Activated naive CD4-positive, alpha-beta T cell treated with anti-CD3 and anti-CD28 coated beads, Interleukin-2, amount 10 ng/mL, durations not matched to agents 7 days and 5 days (primary cell): ENCODE measurements around the gene SIGMAR1.

Source experiments
- CTCF ChIA-PET: fragments of 350-600 bp; sonication (Branson Sonifier 250); formaldehyde crosslinking; loops from one replicate; lab custom pipeline; 2021; ENCODE audit warnings: antibody characterized with exemption; lab: Charles Lee
- DNase-seq: peaks from one replicate; pipeline ENCODE4 v3.0.0-alpha.2; 2020
- H3K27ac Mint-ChIP-seq: one replicate; pipeline ENCODE4 v1.8.0; 2021; ENCODE audit warnings: mild to moderate bottlenecking, moderate library complexity, mixed read lengths
- H3K27me3 Mint-ChIP-seq: one replicate; pipeline ENCODE4 v1.8.0; 2021; ENCODE audit warnings: mild to moderate bottlenecking, mixed read lengths
- H3K36me3 Mint-ChIP-seq: one replicate; pipeline ENCODE4 v1.8.0; 2021; ENCODE audit warnings: mixed read lengths
- H3K4me1 Mint-ChIP-seq: one replicate; pipeline ENCODE4 v1.8.0; 2021; ENCODE audit warnings: mixed read lengths
- H3K4me3 Mint-ChIP-seq: one replicate; pipeline ENCODE4 v1.8.0; 2021; ENCODE audit warnings: mild to moderate bottlenecking, moderate library complexity, mixed read lengths
- H3K9me3 Mint-ChIP-seq: one replicate; pipeline ENCODE4 v1.8.0; 2021; ENCODE audit warnings: mixed read lengths

Gene SIGMAR1

DNA sequence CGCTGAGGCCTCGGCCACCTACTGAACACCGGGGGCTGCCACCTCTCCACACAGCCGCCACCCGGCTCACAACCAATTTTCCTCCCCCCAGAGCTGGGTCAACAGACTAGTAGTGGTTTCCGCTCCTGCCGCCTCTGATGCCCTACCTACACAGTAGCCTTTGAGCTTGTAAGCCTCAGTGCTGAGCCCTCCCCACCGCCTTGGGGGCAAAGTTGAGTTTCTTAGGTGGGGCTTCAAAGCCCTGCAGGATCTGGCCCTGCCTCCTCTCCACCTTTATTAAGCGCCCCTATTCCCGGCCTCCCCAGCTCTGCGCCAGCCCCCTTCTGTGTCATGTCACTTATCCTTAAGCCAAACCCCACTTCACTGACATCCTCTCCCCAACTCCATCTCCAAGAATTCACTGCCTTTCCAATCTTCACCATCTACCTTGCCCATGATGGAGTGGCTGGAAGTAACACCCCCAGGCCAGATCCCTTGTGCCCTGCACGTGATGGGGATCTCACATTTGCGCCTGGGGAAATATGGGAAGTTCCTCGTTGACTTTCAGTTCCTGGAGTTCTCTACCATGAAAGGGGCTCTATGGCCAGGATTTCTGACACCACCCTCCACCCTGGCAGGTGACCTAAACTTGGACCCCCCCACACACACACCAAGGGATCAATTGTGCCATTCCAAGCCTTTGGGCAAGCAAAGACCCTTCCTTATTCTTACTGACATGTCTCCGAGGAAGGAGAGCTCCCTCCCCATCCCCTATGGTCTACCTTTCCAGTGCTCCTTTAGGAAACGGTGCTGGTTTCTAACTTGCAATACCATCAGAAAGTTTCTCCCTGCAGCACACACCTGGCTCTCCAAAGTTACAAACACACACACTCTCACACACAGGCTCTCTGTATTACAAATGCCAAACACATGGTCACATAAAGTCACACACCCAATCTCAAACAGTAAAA, 45.4 kb downstream of the SIGMAR1 start:
- Mint-ChIP-seq H3K27ac (no peak overlapping the region), H3K4me3 (peak overlapping the region; percentile 11), H3K36me3 (peaks cover 2% of the 10 kb centered on the region), H3K9me3 (no peaks in the 10 kb centered on the region), H3K27me3 (peaks cover 87% of the 10 kb centered on the region), H3K4me1 (peaks cover 33% of the 10 kb centered on the region)
- CTCF ChIA-PET, result interaction anchor here (1.0 to 3.6 kb wide), 21 partner anchors 9 to 261 kb away, joined by 3 to 26 read pairs (median 4); partner anchors contain the start of genes DCTN3 and MYORG
- DNase-seq, result no peak

DNA sequence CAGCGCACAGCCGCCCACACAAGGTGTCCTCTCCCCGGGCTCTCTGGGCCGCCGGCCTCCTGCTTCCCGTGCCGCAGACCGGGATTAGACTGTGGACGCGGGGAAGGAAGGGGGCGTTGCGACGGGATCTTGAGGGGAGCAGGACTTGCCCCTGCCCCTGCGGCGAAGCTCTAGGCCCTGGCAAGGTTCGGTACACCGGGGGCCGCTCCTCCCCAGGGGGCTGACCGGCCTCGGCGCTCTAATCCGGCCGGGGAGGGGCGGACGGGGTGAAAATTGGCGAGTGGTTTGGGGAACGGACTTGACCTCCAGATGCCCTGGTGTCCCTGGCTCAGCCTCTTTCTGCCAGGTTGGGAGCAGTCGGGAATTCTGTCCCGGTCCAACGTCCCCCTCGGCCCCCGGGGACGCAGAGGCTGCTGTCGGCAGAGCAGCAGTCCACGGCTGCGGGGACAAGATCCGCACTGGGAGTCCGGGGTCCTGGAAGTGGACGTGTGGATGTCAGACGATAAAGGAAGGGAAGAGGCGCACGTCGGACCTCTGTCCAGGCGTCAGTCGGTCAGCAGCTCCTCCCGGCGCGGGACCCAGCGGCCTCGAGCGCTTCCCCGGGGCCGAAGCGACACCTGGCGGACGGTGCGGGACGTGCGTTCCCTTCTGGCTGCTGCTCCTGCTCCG, 46.2 kb downstream of the SIGMAR1 start:
- Mint-ChIP-seq H3K4me1 (peaks cover 33% of the 10 kb centered on the region), H3K9me3 (no peaks in the 10 kb centered on the region), H3K4me3 (peak overlapping the region; percentile 25), H3K27ac (no peak overlapping the region), H3K36me3 (peaks cover 2% of the 10 kb centered on the region), H3K27me3 (peaks cover 89% of the 10 kb centered on the region)
- DNase-seq, result peak; percentile 82
- CTCF ChIA-PET, result interaction anchor here (0.7 to 3.6 kb wide), 22 partner anchors 9 to 260 kb away, joined by 3 to 26 read pairs (median 4); partner anchors contain the start of gene MYORG

DNA sequence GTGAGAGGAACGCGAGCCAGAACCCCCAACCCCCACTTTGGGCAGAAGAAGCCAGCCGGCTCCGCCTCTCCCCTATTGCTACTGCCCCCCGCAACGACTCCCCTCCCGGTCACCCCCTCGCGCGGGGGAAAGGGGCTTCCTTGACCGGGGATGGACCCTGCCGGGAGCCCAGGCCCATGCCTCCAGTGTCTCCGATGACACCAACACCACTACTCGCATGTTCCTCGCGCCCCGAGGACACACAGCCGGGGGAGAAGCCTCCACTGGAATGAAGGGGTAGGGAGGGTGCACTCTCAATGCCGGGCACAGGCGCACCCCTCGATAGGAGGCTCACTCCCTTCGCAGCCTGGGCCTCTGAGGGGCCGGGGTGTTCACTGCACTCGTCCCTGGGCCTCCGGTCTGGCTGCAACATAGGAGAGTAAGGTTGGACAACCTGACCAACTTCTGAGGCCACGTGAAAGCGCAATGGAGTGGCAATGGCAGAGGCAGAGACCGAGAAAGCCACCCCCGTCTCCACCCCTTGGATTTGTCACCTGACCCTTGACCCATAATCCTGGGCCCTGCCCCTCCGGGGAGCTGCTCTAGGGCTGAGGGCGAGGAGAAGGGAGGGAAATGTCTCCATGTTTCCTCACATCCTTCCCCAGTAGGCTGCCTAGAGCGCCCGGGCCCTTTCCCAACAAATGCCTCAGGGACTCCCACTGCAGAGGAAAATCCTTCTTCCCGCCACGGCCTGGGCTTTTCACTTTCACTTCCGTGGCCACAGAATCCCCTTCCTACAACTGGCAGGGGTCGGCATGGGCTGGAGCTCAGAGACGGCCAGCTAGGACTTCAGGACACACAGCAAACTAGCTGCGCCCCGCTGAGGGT, 47.0 kb downstream of the SIGMAR1 start:
- Mint-ChIP-seq H3K4me3 (peak overlapping the region; percentile 61), H3K36me3 (peaks cover 2% of the 10 kb centered on the region), H3K27me3 (peaks cover 92% of the 10 kb centered on the region), H3K27ac (no peak overlapping the region), H3K9me3 (no peaks in the 10 kb centered on the region), H3K4me1 (peaks cover 33% of the 10 kb centered on the region)
- peak; percentile 32 for DNase-seq
- CTCF ChIA-PET, result interaction anchor here (0.7 to 3.6 kb wide), 16 partner anchors 8 to 259 kb away, joined by 3 to 26 read pairs (median 5); no protein-coding TSS in a partner anchor

DNA sequence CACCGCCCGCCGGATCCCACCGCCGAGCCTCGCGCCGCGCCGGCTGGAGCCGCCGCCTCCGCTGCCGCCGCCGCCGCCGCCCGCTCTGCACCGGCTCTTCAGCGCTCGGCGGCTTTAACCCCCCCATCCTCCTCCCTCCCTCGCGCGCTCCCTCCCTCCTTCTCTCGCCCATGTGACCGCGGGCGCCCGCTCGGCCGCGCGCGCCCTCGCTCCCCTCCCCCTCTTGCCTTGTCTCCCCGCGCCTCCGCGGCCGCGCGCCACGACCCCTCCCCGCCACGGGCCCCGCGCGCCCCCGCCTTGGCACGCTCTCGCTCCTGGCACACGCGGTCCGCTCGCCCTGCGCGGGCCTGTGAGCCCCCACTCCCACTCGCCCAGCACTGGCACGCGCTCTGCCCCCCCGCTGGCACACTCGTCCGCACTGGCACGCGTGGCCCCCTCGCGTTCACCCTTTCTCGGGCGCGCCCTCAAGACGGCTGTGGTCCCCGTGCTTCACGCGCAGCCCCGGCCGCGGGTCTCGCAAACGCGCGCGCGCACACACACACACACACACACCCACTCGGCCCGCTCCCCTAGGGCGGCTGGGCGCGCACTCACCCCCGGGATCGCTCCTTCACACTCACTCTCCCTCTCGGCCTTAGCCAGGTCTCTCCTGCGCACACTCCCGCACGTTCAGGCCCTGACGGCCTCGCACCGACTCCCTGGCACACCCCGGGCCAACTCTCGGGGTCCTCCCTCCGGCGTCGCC, 47.8 kb downstream of the SIGMAR1 start, which contains the start of gene CNTFR:
Gene CNTFR, minus strand, starts transcription at position 89 of the 745 bp plus-strand sequence. CDS start 20,743 bp downstream, outside the sequence.
- Mint-ChIP-seq H3K27me3 (peaks cover 100% of the 10 kb centered on the region), H3K4me3 (peak within 1 kb of the TSS; percentile 61), H3K4me1 (peaks cover 33% of the 10 kb centered on the region), H3K27ac (peak within 1 kb of the TSS; percentile 62), H3K9me3 (no peaks in the 10 kb centered on the region), H3K36me3 (peaks cover 2% of the 10 kb centered on the region)
- DNase-seq, result peak; percentile 46
- CTCF ChIA-PET, result no interaction called here

DNA sequence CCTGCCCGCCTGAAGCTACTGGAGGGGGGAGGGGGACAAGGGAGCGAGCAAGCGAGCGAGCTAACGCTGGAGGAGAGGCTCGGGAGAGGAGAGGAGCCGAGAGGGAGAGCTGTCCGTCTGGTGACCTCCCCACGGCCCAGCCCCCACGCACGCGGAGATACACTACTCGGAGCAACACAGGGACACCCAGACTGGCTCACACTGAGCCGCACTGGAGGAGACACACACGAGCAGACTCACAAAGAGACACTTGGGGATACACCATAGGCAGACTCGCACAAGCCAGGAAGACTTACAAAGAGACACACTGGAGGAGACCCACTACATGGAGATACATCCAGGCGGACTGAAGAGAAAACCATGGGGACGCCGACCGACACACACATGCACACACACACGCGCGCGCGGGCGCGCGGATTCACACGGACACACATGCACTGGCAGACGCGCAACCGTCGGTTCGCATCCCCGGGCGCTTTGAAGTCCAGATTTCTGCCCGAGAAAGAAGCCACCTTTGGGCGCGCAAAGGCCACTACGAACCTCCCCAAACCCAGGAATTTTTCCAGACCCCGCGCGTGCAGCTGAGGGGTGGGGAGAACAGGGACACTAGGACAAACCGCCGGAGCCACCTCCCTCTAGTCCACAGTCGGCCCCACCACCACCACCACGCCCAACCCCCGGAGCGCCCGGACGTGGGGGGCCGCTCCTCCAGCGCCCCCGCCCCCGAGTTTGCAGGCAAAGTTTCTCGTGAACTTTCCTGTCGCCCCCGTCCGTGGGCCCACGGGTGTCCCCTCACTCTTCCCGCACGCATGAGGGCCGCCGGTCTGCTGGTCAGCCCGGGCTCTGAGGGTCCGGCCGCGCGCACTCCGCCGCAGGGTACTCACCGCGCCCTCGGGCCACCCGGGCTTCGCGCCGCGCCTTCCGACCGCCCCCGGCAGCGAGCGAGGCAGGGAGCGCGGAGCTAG, 48.6 kb downstream of the SIGMAR1 start:
- Mint-ChIP-seq H3K27ac (peak overlapping the region; percentile 62), H3K4me3 (peak overlapping the region; percentile 59), H3K4me1 (peaks cover 33% of the 10 kb centered on the region), H3K27me3 (peaks cover 100% of the 10 kb centered on the region), H3K36me3 (peaks cover 2% of the 10 kb centered on the region), H3K9me3 (no peaks in the 10 kb centered on the region)
- DNase-seq, result no peak
- CTCF ChIA-PET, result interaction anchor here (1.8 to 2.0 kb wide), 2 partner anchors 42 to 86 kb away, joined by 6 to 10 read pairs; no protein-coding TSS in a partner anchor

DNA sequence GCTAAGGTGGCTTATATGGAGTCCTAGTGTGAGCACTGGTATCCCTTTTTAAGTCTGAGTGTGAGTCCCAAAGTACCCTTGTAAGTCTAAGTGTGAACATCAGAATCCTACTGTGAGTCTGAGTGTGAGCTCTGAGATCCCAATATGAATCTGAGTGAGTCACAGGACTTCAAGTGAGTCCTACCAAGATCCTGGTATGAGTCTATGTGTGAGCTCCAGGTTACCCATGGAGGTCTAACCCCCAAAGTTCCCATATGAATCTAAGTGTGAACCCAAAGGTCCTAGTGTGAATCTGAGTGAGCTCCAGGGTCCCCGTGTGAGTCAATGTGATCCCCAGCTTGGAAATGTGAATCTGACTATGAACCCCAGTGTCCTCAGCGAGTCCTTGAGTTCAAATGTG, 50.3 kb downstream of the SIGMAR1 start:
- DNase-seq, result no peak
- Mint-ChIP-seq H3K9me3 (no peaks in the 10 kb centered on the region), H3K27me3 (peaks cover 97% of the 10 kb centered on the region), H3K27ac (no peak overlapping the region), H3K4me1 (peaks cover 25% of the 10 kb centered on the region), H3K36me3 (peaks cover 2% of the 10 kb centered on the region), H3K4me3 (no peak overlapping the region)
- CTCF ChIA-PET, result interaction anchor here (0.7 to 2.0 kb wide), 5 partner anchors 17 to 84 kb away, joined by 3 to 10 read pairs (median 4); no protein-coding TSS in a partner anchor

DNA sequence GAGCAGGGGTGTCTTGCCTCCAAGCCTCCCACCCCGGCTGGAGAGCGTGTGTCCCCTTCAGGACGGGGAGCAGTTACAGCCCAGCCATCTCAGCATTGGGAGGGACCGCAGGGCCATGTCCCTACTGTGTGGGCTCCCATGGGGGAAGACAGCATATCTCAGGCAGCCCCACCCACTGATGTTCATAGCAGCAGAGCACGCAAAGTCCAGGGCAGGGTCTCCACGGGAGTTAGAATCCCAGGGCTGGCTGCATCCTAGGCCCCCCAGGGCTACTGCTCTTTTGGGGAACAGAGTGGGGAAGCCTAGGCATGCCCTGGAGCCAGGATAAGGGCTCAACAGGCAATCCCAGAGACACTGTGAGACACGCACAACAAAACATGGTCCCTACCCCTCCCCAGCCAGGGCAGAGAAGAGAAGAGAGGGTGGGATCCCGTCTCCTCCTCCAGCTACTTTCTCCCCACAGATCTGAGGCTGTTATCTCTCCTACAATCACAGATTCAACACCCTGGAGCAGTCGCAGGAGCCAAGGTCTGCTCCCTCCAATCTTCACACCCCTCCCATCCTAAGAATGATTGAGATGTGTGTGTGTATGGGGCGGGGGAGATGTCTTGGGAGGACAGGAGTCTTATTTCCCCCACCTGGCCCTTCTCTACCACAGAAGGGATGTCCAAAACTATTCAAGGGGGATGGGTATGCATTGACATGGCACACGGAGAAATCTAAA, 51.5 kb downstream of the SIGMAR1 start:
- peaks cover 21% of the 10 kb centered on the region for H3K4me1 Mint-ChIP-seq
- peaks cover 2% of the 10 kb centered on the region for H3K36me3 Mint-ChIP-seq
- peaks cover 88% of the 10 kb centered on the region for H3K27me3 Mint-ChIP-seq
- CTCF ChIA-PET, result interaction anchor here (1.3 to 1.7 kb wide), 2 partner anchors 17 to 182 kb away, joined by 4 to 7 read pairs; no protein-coding TSS in a partner anchor
- no peak overlapping the region for H3K27ac Mint-ChIP-seq
- H3K9me3 Mint-ChIP-seq, result no peaks in the 10 kb centered on the region
- no peak for DNase-seq
- no peak overlapping the region for H3K4me3 Mint-ChIP-seq

DNA sequence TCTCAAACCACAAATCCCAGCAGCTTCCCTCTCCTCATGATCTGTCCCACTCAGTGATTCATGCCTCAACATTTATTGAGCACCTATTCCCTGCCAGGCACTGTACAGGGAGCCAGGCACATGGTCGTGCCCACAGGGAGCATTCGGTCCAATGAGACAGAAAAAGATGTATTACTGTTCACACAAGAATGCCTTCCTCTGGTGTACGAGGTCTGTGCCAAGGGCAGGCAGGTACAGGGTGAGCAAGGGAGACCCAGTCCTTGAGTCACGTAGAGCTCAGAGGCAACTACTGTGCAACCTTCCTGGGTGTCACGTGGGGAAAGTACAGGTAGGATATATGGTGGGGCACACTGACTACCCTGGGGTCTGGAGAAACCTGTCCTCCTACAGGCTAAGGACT, 52.6 kb downstream of the SIGMAR1 start:
- H3K27ac Mint-ChIP-seq, result no peak overlapping the region
- H3K4me1 Mint-ChIP-seq, result peaks cover 10% of the 10 kb centered on the region
- no peaks in the 10 kb centered on the region for H3K9me3 Mint-ChIP-seq
- DNase-seq, result no peak
- H3K27me3 Mint-ChIP-seq, result peaks cover 88% of the 10 kb centered on the region
- H3K4me3 Mint-ChIP-seq, result no peak overlapping the region
- CTCF ChIA-PET, result interaction anchor here (0.9 to 1.7 kb wide), 2 partner anchors 16 to 18 kb away, joined by 3 to 7 read pairs; no protein-coding TSS in a partner anchor
- H3K36me3 Mint-ChIP-seq, result peaks cover 1% of the 10 kb centered on the region
